ENCODE data around the gene WNT7B.

Gene WNT7B

GRCh38 chr22:45977003-45977411, at the start of gene WNT7B:
WNT7B (minus strand) TSS chr22:45977162; CDS start chr22:45976754, 408 bp downstream.
- DNase-seq: no peak

- DNase-seq: no peak
Measured at GRCh38 chr22:46025973-46026898, 49.3 kb upstream of the WNT7B start.

GRCh38 chr22:46025225-46025972, 48.4 kb upstream of the WNT7B start:
- no peak for DNase-seq

- no peak for DNase-seq
Measured at GRCh38 chr22:46024136-46024840, 47.3 kb upstream of the WNT7B start.

- no peak for DNase-seq
Measured at GRCh38 chr22:46023558-46023981, 46.6 kb upstream of the WNT7B start.

- no peak for DNase-seq
Measured at GRCh38 chr22:46022881-46023512, 46.0 kb upstream of the WNT7B start.

- DNase-seq: no peak
Measured at GRCh38 chr22:46021577-46021976, 44.6 kb upstream of the WNT7B start.

- DNase-seq: no peak
Measured at GRCh38 chr22:46019351-46019750, 42.4 kb upstream of the WNT7B start.

- DNase-seq: no peak
Measured at GRCh38 chr22:46018859-46019258, 41.9 kb upstream of the WNT7B start.

- DNase-seq: no peak
Measured at GRCh38 chr22:46017166-46017565, 40.2 kb upstream of the WNT7B start.

- peak in 1 of 2 experiments; percentile 78 for DNase-seq
Measured at GRCh38 chr22:46013460-46014416, 36.8 kb upstream of the WNT7B start.

- DNase-seq: no peak
Measured at GRCh38 chr22:46012881-46013281, 35.9 kb upstream of the WNT7B start.

GRCh38 chr22:46012182-46012880, 35.4 kb upstream of the WNT7B start:
- no peak for DNase-seq

GRCh38 chr22:46011627-46012181, 34.7 kb upstream of the WNT7B start:
- no peak for DNase-seq

- DNase-seq: peak in 1 of 2 experiments; percentile 77
Measured at GRCh38 chr22:46010951-46011626, 34.1 kb upstream of the WNT7B start.

- peak in 1 of 2 experiments; percentile 37 for DNase-seq
Measured at GRCh38 chr22:46010207-46010867, 33.4 kb upstream of the WNT7B start.

GRCh38 chr22:46009730-46010129, 32.8 kb upstream of the WNT7B start:
- no peak for DNase-seq

- DNase-seq: no peak
Measured at GRCh38 chr22:46008836-46009596, 32.1 kb upstream of the WNT7B start.

Data from NCI-H446 (cell line).